Measurements from ENCODE around the gene NELFB.

Gene NELFB

DNA sequence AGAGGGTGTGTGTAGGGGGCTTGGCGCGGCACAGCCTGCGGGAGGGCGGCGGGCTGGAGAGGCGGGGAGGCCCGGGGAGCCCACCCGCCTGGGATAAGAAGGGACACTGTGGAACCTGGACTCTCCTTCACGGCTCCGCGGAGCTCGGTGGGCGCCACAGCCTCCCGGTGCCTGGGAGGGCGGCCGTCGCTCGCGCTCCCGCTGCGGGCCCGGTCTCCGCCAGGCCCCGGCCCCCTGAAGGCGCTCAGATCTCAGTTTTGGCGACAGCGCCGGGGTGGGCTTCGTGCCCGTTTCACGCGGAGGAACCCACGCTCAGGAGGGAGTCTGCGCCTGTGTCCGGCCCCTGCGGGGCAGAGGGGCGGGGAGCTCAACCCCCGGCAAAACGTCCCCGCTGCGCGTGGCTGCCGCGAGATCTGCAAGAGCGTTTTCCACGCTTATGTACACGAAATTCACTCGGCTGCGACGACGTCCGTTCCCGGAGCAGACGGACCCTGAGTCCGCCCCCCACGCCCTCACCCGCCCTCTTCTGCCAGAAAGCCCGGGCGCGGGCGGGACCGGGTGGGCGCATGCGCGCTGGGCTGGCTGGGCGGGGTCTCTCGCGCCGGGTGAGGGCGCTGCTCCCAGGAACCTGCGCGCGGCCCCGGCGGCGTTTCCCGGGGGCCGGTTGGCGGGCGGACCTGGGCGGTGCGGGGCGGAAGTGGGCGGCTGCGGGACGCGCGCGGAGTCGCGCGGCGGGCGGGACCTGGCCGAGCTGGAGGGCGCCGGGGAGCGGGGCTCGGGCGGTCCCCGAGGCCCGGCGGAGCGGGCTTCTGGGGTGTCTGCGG is at the start of gene NELFB:
Gene NELFB, plus strand, starts transcription at position 704 of the 824 bp plus-strand sequence.
- DNase-seq (ENCODE audit: low spot score): peak; percentile 89

GRCh38 chr9:137206602-137207001 is 48.5 kb upstream of the NELFB start:
- DNase-seq (ENCODE audit: low spot score): no peak

DNA sequence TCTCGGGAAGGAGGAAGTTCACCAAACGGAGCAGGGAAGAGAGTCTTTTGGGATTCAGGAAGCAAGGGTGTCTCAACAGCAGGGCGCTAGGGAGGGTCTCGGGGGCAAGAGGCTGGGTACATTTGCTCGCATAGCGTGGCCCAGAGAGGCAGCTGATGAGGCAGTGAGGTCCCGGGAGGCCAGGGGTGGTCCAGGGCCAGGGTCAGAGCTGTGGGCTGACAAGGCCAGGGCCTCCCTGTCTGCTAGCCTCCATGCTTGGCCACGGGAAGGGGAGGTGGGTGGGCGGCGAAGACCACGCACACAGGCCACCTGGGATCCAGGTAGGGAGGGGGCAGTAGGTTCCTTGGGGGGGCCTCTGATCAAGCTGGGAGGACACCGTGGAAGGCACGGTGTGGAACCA is 43.6 kb upstream of the NELFB start:
- no peak for DNase-seq (ENCODE audit: low spot score)

- DNase-seq (ENCODE audit: low spot score): no peak
These were observed 42.6 kb upstream of the NELFB start for GRCh38 chr9:137212520-137212919.

GRCh38 chr9:137213160-137214060 is 41.7 kb upstream of the NELFB start:
- DNase-seq (ENCODE audit: low spot score): no peak

- DNase-seq (ENCODE audit: low spot score): no peak
These were observed 40.5 kb upstream of the NELFB start for GRCh38 chr9:137214620-137215019.

DNA sequence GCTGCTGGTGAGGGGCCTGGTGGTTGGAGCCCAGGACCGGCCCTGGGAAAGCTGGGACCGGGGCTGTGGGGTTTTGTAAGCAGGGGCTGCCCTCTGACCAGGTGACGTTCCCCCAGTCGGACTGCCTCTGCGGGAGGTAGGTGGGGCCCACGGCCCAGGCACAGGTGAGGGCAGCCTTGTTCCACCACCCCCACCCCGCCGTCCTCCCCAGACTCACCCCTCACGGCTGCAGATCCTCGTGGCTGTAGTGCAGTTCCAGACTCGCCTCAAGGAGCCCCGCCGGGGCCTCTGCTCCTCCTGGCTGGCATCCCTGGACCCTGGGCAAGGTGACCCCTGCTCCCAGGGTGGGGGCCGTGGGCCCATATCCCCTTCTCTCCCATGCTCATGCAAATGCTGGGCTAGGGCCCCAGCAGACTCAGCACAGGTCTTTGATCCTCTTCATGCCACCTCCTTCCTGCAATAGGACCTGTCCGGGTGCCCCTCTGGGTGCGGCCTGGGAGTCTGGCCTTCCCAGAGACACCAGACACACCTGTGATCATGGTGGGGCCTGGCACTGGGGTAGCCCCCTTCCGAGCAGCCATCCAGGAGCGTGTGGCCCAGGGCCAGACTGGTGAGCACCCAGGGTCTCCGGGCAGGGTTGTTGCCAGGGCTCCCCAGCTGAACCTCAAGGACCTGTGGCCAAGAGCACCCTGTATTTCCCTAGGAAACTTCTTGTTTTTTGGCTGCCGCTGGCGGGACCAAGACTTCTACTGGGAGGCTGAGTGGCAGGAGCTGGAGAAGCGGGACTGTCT is 39.7 kb upstream of the NELFB start:
- DNase-seq (ENCODE audit: low spot score): no peak

DNA sequence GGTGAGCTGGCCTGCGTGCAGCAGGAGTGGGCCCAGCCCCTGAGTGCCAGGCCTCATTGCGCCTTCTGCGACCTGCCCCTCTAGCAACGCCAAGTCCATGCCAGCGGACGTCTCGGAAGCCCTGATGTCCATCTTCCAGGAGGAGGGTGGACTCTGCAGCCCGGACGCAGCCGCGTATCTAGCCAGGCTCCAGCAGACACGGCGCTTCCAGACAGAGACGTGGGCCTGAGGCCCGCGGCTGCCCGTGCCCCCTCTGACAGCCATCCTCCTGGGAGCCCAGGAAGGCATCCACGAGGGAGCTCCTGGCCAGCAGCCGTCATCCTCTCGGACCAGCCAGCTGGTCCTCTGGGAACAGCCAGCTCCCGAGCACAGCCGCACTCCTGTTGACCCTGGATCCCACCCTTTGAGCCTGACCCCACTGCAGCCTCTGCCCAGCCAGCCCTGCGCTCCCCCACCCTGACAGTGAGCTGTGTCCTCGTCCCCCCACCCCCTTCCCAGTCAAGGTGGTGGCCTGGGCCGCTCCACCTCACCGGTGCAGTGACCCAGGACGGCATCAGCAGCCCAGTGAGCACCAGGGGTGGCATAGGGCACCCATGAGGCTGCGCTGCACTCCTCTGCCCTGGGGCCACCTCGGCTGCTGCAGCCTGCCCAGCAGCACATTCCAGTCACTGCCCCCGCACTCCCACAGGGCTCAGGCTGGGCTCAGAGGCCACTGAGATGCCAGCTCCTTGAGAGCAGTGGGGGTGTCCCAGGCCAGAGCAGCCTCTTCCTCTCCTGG is 38.8 kb upstream of the NELFB start:
- no peak for DNase-seq (ENCODE audit: low spot score)

DNA sequence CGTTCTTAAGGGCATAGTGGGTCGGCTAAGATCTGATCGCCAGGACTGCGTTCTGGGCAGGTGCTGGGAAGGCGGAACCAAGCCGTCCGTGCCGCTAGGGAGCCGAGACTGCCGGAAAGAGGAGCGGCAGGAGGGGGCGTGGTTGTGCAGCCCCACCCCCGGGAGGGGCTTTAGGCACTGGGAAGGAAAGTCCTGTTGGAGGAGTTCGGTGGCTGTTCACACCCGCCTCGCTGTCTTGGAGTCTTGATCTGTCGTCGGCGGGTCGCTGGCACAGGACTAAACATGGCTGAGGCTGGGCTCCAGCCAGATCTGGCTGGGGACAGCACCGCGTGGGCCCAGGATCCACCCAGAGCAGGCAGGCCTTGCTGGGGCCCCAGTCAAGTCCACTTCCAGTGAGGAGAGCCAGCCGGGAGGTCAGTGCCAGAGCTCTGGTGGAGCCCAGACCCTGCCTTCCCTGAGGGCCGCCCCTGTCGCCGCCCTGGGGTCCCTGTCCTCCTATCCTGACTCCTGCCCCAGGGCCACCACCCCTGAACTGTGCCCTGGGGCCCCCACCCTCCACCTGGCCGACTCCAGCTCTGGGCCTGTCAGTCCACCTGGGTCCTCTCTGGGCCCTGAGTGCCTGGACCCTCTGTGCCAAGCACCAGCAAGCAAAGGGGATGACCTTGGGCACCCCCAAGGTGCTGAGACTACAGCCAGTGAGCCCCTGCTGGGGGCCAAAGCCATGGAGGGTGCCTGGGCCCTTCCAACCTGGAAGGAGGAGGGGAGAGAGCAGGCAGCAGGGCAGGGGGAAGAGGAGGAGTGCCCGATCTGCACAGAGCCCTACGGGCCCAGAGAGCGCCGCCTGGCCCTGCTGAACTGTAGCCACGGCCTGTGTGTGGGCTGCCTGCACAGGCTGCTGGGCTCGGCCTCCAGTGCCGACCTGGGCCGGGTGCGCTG is 37.6 kb upstream of the NELFB start:
- no peak for DNase-seq (ENCODE audit: low spot score)

- DNase-seq (ENCODE audit: low spot score): no peak
These were observed 36.8 kb upstream of the NELFB start for GRCh38 chr9:137218212-137218753.

DNA sequence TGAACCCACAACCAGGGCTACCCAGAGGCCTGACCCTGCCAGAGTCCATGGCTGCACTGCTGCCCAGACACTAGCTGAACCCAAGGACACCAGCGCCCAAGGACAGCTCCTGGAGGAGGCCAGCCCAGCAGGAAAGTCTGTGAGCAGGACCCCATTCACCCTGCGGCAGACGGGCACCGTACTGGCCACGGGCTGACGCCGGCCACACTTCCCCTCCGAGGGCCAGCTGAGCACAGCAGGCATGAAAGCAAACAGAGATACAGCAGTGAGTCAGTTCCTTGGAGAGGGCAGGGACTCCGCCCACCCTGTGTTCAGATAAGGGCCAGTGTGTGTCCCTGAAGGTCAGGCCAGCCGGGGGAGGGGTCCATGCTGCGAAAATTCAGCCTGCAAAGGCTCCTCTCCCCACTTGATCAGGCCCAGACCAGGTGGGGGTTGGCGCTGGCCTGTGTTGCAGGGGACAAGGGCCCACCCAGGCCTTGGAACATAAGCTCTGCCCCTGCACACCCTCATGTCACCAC is 36.3 kb upstream of the NELFB start:
- DNase-seq (ENCODE audit: low spot score): no peak

DNA sequence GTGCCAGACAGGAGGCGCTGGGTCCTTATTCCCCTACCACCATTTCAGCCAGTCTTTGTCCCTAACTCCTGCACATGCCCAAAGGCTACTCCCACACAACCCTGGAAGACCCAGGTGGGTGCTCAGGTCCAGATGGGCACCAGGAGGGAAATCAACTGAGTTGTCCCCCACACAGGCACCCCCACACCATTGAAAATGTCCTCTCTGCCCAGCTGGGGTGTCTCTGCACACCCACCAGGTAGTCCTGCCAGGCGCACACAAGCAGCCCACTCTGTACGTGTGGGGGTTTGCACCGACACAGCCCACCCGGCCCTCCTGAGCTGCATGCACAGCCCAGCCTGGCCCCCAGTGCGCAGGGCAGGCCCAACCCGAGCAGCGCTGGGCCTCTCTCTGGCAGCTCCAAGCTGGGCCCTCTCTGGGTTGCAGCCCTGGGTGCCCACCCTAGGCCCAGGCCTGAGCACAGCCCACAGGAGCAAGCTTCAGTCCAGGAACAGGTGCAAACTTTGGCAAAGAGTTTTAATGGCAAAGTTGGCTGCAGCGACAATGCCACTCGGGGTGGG is 35.3 kb upstream of the NELFB start:
- no peak for DNase-seq (ENCODE audit: low spot score)

DNA sequence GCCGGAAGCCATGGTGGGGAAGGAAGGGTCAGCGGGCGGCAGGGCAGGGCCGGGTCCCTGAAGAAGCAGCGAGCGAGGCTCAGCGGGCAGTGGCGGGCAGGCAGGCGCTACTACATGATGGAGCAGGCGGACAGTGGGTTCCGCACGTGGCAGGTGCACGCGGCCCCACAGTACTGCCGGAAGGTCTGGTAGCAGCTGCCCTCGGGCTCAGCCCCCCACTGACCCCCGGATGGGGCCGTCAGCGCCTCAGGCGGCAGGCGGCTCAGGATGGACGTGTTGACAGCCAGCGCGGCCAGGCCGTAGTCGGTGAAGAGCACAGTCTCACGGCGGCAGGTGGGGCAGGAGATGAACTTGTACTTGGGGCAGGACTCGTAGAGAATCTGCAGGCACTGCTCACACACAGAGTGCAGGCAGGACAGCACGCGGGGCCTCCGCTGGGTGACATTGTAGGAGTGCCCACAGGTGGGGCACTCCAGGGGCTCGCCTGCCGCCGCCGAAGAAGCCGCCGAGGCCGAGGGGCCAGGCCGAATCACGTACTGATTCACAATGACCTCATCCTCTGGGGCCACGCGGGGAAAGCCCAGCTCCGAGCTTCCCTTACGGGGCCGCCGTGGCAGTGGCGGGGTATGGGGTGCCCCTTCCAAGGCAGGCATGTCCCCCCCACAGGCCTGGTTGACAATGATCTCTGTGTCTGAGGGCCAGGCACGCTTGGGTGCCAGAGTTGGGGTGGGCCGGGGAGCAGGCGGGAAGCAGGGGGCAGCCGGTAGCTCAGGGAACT is 34.6 kb upstream of the NELFB start:
- no peak for DNase-seq (ENCODE audit: low spot score)

- no peak for DNase-seq (ENCODE audit: low spot score)
These were observed 34.0 kb upstream of the NELFB start for GRCh38 chr9:137221095-137221505.

DNA sequence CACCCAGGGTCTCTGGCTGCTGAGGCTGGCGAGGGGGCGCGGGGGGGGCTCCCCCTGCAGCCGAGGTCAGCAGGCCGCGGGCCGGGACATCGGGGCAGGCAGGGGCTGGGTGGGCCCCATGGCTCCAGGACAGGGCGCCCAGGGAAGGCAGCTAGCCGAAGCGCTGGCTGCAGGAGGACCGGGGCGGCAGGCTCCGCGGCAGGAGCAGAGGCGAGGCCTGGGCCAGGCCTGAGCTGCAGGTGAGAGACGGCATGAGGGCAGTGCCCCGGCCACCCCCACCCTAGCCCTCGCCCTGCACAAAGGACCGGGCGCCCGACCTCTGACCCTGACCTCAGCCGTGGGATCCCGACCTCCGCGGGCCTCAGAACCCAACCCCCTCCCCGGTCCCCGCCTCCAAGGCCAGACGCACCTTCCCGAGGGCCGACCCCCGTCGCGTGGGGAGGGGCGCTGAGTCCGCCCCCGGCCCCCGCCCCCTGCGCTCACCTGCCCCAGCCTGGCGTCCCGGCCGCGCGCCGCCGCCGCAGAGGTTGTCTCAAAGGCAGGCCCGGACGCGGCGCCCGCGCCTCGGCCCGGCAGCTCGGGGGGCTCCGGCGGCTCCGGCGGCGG is 33.5 kb upstream of the NELFB start:
- DNase-seq (ENCODE audit: low spot score): no peak

DNA sequence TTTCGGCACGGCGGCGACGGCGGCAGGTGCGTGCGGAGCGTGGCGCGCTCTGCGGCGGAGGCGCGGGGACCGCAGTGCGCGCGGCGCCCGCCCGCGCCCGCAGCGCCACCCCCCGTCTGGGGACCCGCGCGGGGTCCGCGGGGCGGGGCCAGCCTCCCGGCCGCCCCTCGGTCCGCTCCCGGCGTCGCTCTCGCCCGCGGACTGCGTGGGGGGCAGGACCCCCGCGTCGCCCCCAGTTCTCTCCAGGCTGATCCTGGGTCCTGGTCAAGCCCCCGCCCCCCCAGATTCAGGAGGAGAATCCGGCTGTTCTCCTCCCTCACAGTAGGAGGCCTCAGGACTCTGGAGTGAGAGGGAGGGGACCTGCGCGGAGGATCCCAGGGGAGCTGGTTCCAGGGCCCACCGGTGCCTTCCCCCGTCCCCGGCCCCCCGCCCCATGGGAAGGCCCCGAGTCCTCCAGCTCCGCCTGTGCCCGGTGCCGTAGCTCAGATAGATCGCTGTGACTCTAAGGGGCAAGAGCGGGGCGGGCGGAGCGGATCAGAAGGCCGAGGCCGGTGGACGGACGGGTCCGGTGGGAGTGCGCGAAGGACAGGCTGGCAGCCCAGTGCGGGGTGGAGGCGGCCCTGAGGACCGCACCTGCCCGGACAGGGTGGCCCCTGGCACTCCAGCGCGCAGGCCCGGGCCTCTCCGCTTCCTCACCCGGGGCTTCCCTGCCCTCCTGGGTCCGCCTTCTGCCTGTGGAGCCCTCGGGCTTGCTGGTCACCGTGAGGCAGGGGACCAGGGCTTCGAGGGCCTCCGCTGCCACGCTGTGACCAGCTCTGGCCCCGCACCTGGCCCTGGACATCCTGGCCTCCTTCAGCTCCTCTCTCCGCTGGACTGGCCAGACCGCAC is 32.7 kb upstream of the NELFB start, which contains the start of gene RNF208:
Gene RNF208, minus strand, starts transcription at position 51 of the 888 bp plus-strand sequence. CDS start 1,028 bp downstream, outside the sequence.
- DNase-seq (ENCODE audit: low spot score): no peak

Data from Ammon's horn (tissue), 1 donor.